Measurements from ENCODE around the gene FKBP3. TPM values are rescaled to one million over a fixed set of nuclear protein-coding genes. Genes with fewer than 3 reads are reported as not detected.

The FKBP3 gene
- polyA plus RNA-seq (49.1 to 98.8 TPM (median 55.7 TPM) in 3 replicates), polyA minus RNA-seq (1.7 to 8.1 TPM (median 2.7 TPM) in 3 replicates)
- polyA plus RNA-seq (2011; ENCODE audit: low read depth): 91.5 TPM
- 43.7 and 63.7 TPM in 2 replicates for polyA plus RNA-seq (2011; cell fraction: cytosol; rRNA removed)
- polyA plus RNA-seq (2011; cell fraction: nucleus; rRNA removed): 33.1 and 58.6 TPM in 2 replicates
- polyA plus RNA-seq (2012; ENCODE audit: low replicate concordance): 40.9 and 74.1 TPM in 2 replicates
- 12.3 TPM for polyA minus RNA-seq (2011; cell fraction: cytosol; rRNA and poly(A)+ RNA removed)
- 5.3 and 9.7 TPM in 2 replicates for polyA minus RNA-seq (2011; cell fraction: nucleus; rRNA and poly(A)+ RNA removed)

- dilution Hi-C loops (cut with MboI; ENCODE audit: extremely low pct_ligation_motif_present, low sequenced_read_pairs): no loop called here
- Histone ChIP-seq H4K20me1 (ENCODE audit: control insufficient read depth, extremely low read depth, insufficient read depth, low read length) (no peaks in the 10 kb centered on the region), H3K36me3 (ENCODE audit: control insufficient read depth in 2 of 2, extremely low read depth in 1 of 2, insufficient read depth in 2 of 2, low read length in 2 of 2) (no peaks in the 10 kb centered on the region), H3K4me3 (ENCODE audit: control insufficient read depth in 2 of 3, extremely low read depth in 1 of 3, insufficient read depth in 2 of 3, low read depth in 1 of 3, low read length in 3 of 3) (peak within 1 kb of the TSS; percentile 87 to 99 (median 95)), H3K27ac (ENCODE audit: control insufficient read depth, insufficient read depth, low read length) (peak within 1 kb of the TSS; percentile 92), H3K79me2 (ENCODE audit: control insufficient read depth, insufficient read depth, low read length) (peaks cover 56% of the 10 kb centered on the region), H3K9me3 (ENCODE audit: control insufficient read depth, low read depth, low read length) (no peaks in the 10 kb centered on the region), H2AFZ (ENCODE audit: control insufficient read depth, low read length) (peak within 1 kb of the TSS; percentile 98), H3K4me2 (ENCODE audit: control insufficient read depth, extremely low read depth, insufficient read depth, low read depth, low read length) (peak within 1 kb of the TSS; percentile 96), H3K9me1 (ENCODE audit: control insufficient read depth, extremely low read depth, insufficient read depth, low read length) (no peaks in the 10 kb centered on the region), H3K27me3 (ENCODE audit: control insufficient read depth, extremely low read depth, insufficient read depth, low read length) (no peaks in the 10 kb centered on the region), H3K4me1 (ENCODE audit: control insufficient read depth, extremely low read depth, insufficient read depth, low read length) (peaks cover 23% of the 10 kb centered on the region), H3K9ac (ENCODE audit: control insufficient read depth, extremely low read depth, insufficient read depth, low read length) (peak within 1 kb of the TSS; percentile 96)
- DNase-seq (ENCODE audit: low read depth, low spot score) (peak; percentile 89), FAIRE-seq (peak; percentile 78)
- TF ChIP-seq CTCF (optimal IDR thresholded peaks at IDR 0.05 in 1 of 3, IDR thresholded peaks at IDR 0.05 in 1 of 3, conservative IDR thresholded peaks at IDR 0.05 in 1 of 3; ENCODE audit: extremely low read depth in 1 of 3, insufficient read depth in 2 of 3, low read length in 3 of 3) (peak in 1 of 3 experiments; percentile 20), EZH2 (IDR thresholded peaks at IDR 0.05; ENCODE audit: low read length) (no peak)
Observed at GRCh38 chr14:45134051-45134958, at the start of gene FKBP3. Gene FKBP3 (minus strand): TSS chr14:45134481. CDS start chr14:45134456, 25 bp downstream.

- no peak overlapping the region for H3K4me3 ChIP-seq (ENCODE audit: control insufficient read depth in 2 of 3, extremely low read depth in 1 of 3, insufficient read depth in 2 of 3, low read depth in 1 of 3, low read length in 3 of 3)
- H3K36me3 ChIP-seq (ENCODE audit: control insufficient read depth in 2 of 2, extremely low read depth in 1 of 2, insufficient read depth in 2 of 2, low read length in 2 of 2): no peaks in the 10 kb centered on the region
Observed at GRCh38 chr14:45181806-45182205, 47.5 kb upstream of the FKBP3 start.

More at GRCh38 chr14:45181806-45182205, 47.5 kb upstream of the FKBP3 start:
- H3K9me3 ChIP-seq (ENCODE audit: control insufficient read depth, low read depth, low read length): no peaks in the 10 kb centered on the region
- peaks cover 13% of the 10 kb centered on the region for H3K4me1 ChIP-seq (ENCODE audit: control insufficient read depth, extremely low read depth, insufficient read depth, low read length)
- dilution Hi-C loops (cut with MboI; ENCODE audit: extremely low pct_ligation_motif_present, low sequenced_read_pairs): no loop called here
- DNase-seq (ENCODE audit: low read depth, low spot score) (no peak), FAIRE-seq (no peak)
- no peaks in the 10 kb centered on the region for H4K20me1 ChIP-seq (ENCODE audit: control insufficient read depth, extremely low read depth, insufficient read depth, low read length)
- H3K9ac ChIP-seq (ENCODE audit: control insufficient read depth, extremely low read depth, insufficient read depth, low read length): no peak overlapping the region
- no peak for TF ChIP-seq EZH2 (IDR thresholded peaks at IDR 0.05; ENCODE audit: low read length)
- TF ChIP-seq CTCF (optimal IDR thresholded peaks at IDR 0.05 in 1 of 3, IDR thresholded peaks at IDR 0.05 in 1 of 3, conservative IDR thresholded peaks at IDR 0.05 in 1 of 3; ENCODE audit: extremely low read depth in 1 of 3, insufficient read depth in 2 of 3, low read length in 3 of 3): no peak
- no peak overlapping the region for H3K27ac ChIP-seq (ENCODE audit: control insufficient read depth, insufficient read depth, low read length)
- no peaks in the 10 kb centered on the region for H3K79me2 ChIP-seq (ENCODE audit: control insufficient read depth, insufficient read depth, low read length)
- H3K27me3 ChIP-seq (ENCODE audit: control insufficient read depth, extremely low read depth, insufficient read depth, low read length): no peaks in the 10 kb centered on the region
- no peak overlapping the region for H3K4me2 ChIP-seq (ENCODE audit: control insufficient read depth, extremely low read depth, insufficient read depth, low read depth, low read length)
- H2AFZ ChIP-seq (ENCODE audit: control insufficient read depth, low read length): no peak overlapping the region
- H3K9me1 ChIP-seq (ENCODE audit: control insufficient read depth, extremely low read depth, insufficient read depth, low read length): no peaks in the 10 kb centered on the region

All from keratinocyte (primary cell).